ENCODE results near the gene PCDHGA10. TPM values are rescaled to one million over a fixed set of nuclear protein-coding genes. Genes with fewer than 3 reads are reported as not detected.
"Not testable (repeated sequence)": the region's sequence is repeated elsewhere in the genome, so short reads cannot be mapped to it uniquely, and the experiment has no call there.

Gene PCDHGA10
- total and polyA plus RNA-seq, 7 donors = 0.23 to 11.5 (median 6.1) TPM

GRCh38 chr5:141382469-141383294 is 30.1 kb upstream of the PCDHGA10 start, which contains the start of gene PCDHGA7:
Gene PCDHGA7, plus strand, starts transcription at chr5:141382742. Its CDS starts 158 bp downstream, at chr5:141382900.
- H3K27ac ChIP-seq = no peak within 1 kb of the TSS
- peaks cover 22 to 89% (median 66%) of the 10 kb centered on the region in 4 donors for H3K9me3 ChIP-seq
- H3K36me3 ChIP-seq = peaks cover 0 to 6% (median 0%) of the 10 kb centered on the region in 4 donors
- DNase-seq = peak; percentile 30
- H3K27me3 ChIP-seq = peaks cover 0 to 9% (median 0%) of the 10 kb centered on the region in 3 donors
- H3K4me1 ChIP-seq = no peaks in the 10 kb centered on the region
- 19 to 40% methylated on average over 37 of the region's 37 CpGs for WGBS, 2 donors
- intact Hi-C loops (cut with DNase I) = no loop called here
- TF ChIP-seq POLR2A (IDR thresholded peaks at IDR 0.05) (no peak), CTCF (IDR thresholded peaks at IDR 0.05) (no peak), EP300 (IDR thresholded peaks at IDR 0.05) (no peak), POLR2AphosphoS5 (IDR thresholded peaks at IDR 0.05) (no peak)
- peak within 1 kb of the TSS in 1 of 4 donors; percentile 8 for H3K4me3 ChIP-seq

DNA sequence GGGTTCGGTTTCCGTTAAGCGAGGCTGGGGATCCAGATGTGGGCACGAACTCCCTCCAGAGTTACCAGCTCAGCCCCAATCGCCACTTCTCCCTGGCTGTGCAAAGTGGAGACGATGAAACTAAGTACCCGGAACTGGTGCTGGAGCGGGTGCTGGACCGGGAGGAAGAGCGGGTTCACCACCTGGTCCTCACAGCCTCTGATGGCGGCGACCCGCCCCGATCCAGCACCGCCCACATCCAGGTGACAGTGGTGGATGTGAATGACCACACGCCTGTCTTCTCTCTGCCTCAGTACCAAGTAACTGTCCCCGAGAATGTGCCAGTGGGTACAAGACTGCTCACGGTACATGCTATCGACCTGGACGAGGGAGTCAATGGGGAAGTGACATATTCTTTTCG is 29.4 kb upstream of the PCDHGA10 start:
- H3K27me3 ChIP-seq = peaks cover 0 to 9% (median 0%) of the 10 kb centered on the region in 3 donors
- TF ChIP-seq POLR2A (IDR thresholded peaks at IDR 0.05) = no peak
- no peak for TF ChIP-seq POLR2AphosphoS5 (IDR thresholded peaks at IDR 0.05)
- TF ChIP-seq CTCF (IDR thresholded peaks at IDR 0.05) = no peak
- no peak for TF ChIP-seq EP300 (IDR thresholded peaks at IDR 0.05)
- 43 to 60% methylated on average over 21 of the region's 21 CpGs for WGBS, 2 donors
- H3K27ac ChIP-seq = no peak overlapping the region
- H3K4me3 ChIP-seq = no peak overlapping the region
- H3K4me1 ChIP-seq = no peaks in the 10 kb centered on the region
- intact Hi-C loops (cut with DNase I) = no loop called here
- H3K36me3 ChIP-seq = peaks cover 0 to 6% (median 0%) of the 10 kb centered on the region in 4 donors
- peaks cover 24 to 86% (median 63%) of the 10 kb centered on the region in 4 donors for H3K9me3 ChIP-seq
- DNase-seq = no peak

DNA sequence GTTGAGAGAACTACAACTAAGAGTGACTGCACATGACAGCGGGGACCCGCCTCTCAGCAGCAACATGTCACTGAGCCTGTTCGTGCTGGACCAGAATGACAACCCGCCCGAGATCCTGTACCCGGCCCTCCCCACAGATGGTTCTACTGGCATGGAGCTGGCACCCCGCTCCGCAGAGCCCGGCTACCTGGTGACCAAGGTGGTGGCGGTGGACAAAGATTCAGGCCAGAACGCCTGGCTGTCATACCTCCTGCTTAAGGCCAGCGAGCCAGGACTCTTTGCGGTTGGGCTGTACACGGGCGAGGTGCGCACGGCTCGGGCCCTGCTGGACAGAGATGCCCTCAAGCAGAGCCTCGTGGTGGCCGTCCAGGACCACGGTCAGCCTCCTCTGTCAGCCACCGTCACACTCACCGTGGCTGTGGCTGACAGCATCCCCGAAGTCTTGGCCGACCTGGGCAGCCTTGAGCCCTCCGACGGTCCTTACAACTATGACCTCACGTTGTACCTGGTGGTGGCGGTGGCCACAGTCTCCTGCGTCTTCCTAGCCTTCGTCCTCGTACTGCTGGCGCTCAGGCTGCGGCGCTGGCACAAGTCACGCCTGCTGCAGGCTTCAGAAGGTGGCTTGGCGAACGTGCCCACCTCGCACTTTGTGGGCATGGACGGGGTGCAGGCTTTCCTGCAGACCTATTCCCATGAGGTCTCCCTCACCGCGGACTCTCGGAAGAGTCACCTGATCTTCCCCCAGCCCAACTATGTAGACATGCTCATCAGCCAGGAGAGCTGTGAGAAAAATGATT is 28.1 kb upstream of the PCDHGA10 start:
- peaks cover 37 to 89% (median 73%) of the 10 kb centered on the region in 4 donors for H3K9me3 ChIP-seq
- H3K27me3 ChIP-seq = peaks cover 0 to 9% (median 0%) of the 10 kb centered on the region in 3 donors
- TF ChIP-seq POLR2A (IDR thresholded peaks at IDR 0.05) (no peak), POLR2AphosphoS5 (IDR thresholded peaks at IDR 0.05) (no peak)

GRCh38 chr5:141387557-141388311 is 25.1 kb upstream of the PCDHGA10 start, which contains the start of gene PCDHGB4:
Gene PCDHGB4, plus strand, starts transcription at chr5:141387698. Its CDS starts 187 bp downstream, at chr5:141387885.
- peaks cover 39 to 95% (median 73%) of the 10 kb centered on the region in 4 donors for H3K9me3 ChIP-seq
- not testable (repeated sequence) for H3K4me3 ChIP-seq

More for the DNA sequence above, 28.1 kb upstream of the PCDHGA10 start:
- 58 to 71% methylated on average over 43 of the region's 43 CpGs for WGBS, 2 donors
- intact Hi-C loops (cut with DNase I) = no loop called here
- no peak for DNase-seq
- Histone ChIP-seq H3K4me3 (no peak overlapping the region), H3K27ac (no peak overlapping the region), H3K36me3 (peaks cover 0 to 6% (median 0%) of the 10 kb centered on the region in 4 donors), H3K4me1 (no peaks in the 10 kb centered on the region)

More at GRCh38 chr5:141387557-141388311, 25.1 kb upstream of the PCDHGA10 start, which contains the start of gene PCDHGB4:
- DNase-seq; H3K36me3 ChIP-seq; intact Hi-C loops (cut with DNase I); H3K27ac ChIP-seq; H3K27me3 ChIP-seq; H3K4me1 ChIP-seq: not testable (repeated sequence)
- peak in 1 of 4 experiments; percentile 13 for TF ChIP-seq CTCF (IDR thresholded peaks at IDR 0.05)
- 17 to 42% methylated on average over 21 to 22 of the region's 40 CpGs for WGBS, 2 donors
